ENCODE data around the gene ALS2. TPM values are rescaled to one million over a fixed set of nuclear protein-coding genes. Genes with fewer than 3 reads are reported as not detected.
"Not testable (repeated sequence)": the region's sequence is repeated elsewhere in the genome, so short reads cannot be mapped to it uniquely, and the experiment has no call there.

The ALS2 gene
- polyA plus RNA-seq, 1 donor, result 17.5 TPM

DNA sequence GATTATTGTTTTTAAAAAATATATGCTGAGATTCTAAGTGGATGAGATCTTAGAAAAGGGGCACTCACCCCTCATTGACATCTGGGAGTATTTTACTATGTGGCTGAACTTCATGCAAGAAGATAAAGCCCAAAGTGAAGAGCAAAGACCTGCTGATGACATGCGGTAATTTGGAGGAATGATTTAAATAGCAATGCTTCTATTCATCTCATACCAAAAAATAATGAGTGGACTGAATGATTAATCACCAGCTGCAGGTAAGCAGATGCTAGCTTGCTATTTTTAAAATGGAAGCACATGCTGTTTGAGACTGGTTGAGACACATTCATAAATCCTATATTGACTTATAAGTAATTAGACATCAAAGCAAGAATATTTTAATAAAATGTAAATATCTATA, 12.9 kb upstream of the ALS2 start:
- no peak for DNase-seq

DNA sequence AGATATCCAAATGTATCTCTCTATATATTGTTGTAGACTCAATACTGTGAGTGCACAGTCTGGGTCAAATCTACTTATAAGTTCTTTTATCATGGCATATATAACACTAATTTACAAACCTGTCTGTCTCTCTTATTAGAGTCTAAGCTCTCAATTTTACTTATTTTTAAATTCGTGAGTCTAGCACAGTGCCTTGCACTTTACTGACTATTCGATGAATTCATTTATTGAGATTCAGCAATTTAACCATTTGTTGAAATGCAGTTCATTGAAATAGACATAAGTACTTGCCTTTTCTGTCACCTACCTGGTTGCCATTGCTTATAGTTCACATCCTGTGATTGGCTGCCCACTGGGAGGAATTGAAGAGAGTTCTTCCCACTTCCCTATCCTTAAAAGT, 10.3 kb upstream of the ALS2 start:
- DNase-seq, result no peak

DNA sequence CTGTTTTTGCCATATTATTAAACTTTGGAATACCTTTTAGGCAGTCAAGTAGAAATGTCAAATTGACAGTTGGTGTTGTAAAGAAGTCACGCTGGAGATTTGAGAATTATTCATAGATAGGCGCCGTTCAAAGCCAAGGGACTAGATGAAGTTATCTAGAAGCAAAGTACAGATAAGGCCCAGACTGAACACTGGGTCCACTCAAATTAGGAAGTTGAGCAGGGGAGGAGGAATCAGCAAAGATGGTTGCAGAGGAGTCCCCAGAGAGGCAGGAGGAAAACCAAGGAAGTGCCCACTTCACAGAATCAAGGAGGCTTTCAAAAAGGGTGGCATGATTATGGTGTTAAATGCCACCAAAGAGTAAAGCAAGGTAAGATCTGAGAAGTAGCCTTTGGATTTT, 9.6 kb upstream of the ALS2 start:
- no peak for DNase-seq

DNA sequence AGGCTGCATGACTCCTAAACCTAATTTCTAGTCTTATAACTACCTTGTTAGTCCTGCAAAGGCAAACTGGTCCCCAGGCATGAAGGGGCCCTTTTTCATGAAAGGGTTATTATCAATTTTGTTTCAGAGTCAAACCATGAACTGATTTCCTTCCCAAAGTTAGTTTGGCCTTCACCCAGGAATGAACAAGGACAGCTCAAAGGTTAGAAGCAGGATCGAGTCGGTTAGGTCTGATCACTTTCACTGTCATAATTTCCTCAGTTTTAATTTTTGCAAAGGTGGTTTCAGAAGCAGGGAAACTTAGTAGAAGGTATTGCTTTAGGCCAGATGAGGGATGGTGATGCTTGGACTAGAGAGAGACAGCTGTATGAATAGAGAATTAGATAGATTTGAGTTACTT, 8.7 kb upstream of the ALS2 start:
- DNase-seq, result no peak

DNA sequence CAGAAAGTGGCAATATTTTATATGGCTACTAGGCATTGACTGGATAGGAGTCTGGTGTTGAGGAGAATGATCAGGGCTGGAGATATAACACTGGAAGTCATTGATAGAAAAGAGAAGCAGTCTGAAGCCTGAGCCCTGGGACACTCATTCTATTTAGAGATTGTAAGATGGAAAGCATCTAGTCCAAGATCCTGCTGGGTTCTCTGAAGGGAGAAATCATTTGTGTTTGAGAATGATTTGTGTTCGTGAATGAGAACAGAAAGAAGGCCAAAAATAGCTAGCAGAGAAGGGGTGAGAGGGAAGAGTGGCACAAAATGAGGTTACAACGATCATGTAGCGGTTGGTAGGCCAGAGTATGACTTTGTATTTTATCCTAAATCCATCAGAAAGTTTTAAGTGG, 7.6 kb upstream of the ALS2 start:
- no peak for DNase-seq

DNA sequence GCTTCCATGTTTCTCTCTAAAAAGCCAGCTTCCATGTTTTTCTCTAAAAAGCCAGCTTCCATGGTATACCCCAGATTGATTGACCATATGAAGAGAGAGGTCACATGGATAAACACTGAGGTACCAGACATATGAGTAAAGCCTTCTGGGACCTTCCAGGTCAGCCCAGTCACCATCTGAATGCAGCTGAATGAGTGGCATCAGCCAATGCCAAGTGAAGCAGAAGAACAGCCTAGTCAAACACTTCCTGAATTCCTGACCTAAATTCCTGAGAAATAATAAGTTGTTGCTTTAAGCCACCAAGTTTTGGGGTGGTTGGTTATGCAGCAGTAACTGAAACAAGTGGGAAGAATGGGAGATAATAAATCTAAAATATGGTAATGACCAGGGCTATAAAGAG, 5.7 kb upstream of the ALS2 start:
- no peak for DNase-seq

DNA sequence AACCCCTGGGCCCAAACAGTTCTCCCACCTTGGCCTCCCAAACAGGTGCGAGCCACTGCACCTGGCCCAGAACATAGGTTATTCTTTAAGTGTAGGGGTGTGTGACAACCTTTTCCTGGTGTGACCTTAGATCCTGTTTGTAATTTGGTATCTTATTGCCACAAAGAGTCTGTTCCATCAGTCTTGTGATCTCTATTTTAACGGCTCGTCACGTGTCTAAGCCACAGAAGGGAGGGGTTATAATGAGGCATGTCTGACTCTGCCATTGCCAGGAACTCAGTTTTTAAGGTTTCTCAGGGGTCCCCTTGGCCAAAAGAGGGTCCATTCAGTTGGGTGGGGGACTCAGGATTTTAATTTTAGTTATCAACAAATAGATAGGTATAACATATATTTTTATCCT, 4.4 kb upstream of the ALS2 start:
- no peak for DNase-seq

DNA sequence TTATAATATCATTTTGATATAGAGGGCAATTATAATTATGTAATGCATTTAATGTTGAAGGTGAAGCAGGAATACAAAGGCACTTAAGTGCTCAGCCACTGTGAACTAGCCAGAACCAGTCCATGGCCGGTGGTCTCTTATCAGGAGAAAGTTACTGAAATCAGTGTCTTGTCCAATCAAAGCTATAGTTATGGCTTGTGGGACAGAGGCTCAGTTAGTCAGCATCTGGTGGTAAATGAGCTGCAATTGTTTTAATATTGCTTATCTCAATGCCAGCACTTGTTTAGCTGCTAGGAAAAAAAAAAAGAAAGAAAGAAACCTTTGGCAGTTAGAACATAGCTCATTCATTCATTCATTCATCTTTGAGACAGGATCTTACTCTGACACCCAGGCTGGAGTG, 3.8 kb upstream of the ALS2 start:
- DNase-seq, result no peak

DNA sequence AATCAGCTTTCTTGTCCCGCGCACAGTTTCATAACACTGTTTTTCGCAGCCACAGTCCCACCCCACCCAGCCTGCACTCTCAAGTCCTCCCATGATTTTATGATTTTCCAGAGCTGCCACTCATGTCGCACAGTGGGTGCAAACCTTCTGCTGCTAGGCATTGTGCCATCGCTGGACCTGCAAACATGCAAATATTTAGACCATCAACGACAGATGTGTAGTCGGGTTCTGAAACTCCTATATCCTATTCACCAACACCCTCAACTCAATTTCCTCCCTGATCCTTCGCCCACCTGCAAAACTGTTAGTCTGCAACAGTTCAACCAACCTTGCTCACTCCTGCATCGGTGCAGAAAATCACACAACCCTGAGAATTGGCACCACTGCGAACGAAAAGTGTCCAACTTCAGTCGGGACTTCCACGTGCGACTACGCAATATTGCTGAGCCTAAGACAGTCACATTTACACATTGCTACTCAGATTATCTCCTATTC, 871 bp upstream of the ALS2 start:
- DNase-seq, result no peak

DNA sequence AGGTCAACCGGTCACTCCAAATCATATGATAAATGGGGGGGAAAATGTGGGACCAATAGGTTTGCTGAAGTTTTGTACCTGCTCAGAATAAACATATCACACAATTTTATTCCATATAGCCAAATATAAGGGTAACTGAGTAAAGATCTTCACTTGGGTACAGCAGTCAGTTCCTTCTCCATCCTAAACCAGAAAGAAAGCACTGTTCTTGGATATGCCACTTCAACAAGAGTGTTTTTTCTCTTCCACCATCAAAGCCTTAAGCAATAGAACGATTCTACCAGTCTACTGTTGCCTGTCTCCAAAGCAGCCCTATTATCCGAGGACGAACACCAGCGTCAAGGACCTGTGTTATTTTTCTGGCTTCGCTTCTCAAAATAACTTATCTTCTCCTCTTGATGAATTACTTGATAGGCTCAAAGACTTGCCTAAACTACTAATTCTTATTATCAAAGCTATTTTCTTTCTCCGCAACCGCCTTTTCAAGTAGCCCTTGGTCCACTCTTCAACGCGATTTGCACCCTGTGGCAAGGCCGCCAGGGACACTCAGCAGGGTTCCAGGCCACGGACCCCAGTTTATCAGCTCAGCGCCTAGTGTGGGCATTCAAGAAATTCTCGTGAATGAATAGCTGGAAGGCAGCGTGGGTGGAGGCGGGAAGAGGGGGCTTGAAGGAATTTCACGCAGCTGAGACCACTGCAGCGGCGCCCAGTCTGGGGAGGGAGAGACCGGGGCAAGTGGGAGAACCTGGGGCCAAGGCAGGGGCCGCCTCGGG, 646 bp downstream of the ALS2 start:
- peak; percentile 11 for DNase-seq

DNA sequence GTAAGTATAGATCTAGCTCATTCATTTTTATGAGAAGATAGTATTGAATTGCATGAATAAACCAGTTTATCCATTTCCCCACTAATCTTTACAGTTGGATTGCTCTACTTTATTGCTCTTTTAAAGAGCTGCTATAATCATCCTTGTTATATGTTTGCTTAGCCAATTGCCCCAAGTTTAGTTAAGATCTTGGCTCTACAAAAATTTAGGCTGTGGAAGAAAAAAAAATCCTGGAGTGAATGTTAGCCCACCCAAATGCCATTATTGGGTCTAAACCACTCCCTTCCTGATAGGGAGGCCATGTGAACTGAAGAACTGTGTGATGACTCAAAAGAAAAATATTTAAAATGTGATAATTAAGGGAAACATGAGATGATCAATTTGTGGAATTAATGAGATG, 2.9 kb downstream of the ALS2 start:
- DNase-seq, result no peak

DNA sequence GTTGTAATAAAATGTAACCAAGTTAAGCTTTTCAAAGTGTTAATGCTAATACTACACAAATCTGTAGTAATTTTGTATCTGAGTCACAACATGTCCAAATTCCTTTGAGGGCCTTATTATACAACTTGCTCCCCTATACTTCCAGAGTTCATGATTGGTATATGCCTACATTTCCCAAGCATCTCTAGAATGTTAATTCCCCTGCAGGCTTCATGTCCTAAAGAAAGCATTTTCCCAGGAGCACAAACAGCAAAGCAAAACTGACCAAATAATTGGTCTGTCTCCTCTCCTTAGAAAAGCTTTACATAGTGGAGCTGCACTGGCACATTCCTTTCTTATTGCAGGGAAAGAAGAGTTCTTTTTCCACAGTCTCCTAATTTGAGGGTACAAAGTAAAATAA, 3.7 kb downstream of the ALS2 start:
- no peak for DNase-seq

DNA sequence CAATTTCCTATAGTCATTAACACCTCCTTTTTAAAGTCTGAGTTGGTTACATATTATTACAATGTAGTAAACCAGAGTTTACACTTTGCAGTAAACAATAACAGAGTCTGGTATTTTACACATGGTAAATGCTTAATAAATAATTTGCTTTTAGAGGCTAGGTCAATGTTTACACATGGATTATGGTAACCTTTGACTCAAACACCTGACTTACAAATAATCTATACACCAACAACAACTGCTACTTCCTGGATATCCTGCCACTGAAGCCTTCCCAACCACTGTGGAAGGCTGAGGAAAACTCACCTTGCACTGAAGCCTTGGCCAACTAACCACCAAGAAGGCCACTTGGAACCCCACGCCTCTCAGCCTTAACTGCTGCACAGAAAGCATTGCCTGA, 5.4 kb downstream of the ALS2 start:
- no peak for DNase-seq

DNA sequence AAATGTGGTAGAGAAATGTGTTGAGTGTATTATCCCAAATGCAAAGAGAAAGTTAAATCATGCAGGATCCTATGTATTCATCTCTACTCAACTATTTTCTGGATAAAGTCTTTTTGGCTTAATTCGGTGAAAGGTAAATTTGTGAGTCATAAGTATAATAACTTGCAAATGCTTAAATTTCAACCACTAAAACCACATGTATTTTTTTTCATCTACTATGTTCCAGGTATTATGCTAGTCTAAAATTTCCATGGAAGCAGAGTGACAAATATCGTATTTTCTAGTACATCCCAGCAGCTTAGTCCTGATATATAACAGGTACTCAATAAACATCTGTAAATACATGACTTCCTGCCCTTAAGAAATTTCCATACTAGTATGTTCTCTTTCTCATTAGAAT, 6.2 kb downstream of the ALS2 start:
- DNase-seq, result no peak

DNA sequence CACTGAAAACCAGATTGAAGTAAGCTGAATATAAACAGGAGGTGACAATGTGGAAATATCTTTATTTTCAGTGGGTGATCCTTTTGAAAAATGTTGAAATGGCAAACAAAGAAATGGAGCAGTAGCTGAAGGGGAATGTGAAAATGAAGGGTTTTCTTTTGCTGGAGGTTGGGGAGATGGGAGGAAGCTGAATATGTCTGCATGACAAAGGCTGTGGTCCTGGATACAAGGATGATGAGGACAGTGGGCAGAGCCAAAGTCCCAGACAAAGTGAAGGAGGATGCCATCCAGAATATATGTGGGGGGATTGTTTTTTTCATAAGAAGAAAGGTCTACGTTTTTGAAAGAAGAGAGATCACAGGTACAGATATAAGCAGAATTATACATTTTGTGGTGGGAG, 6.7 kb downstream of the ALS2 start:
- no peak for DNase-seq

DNA sequence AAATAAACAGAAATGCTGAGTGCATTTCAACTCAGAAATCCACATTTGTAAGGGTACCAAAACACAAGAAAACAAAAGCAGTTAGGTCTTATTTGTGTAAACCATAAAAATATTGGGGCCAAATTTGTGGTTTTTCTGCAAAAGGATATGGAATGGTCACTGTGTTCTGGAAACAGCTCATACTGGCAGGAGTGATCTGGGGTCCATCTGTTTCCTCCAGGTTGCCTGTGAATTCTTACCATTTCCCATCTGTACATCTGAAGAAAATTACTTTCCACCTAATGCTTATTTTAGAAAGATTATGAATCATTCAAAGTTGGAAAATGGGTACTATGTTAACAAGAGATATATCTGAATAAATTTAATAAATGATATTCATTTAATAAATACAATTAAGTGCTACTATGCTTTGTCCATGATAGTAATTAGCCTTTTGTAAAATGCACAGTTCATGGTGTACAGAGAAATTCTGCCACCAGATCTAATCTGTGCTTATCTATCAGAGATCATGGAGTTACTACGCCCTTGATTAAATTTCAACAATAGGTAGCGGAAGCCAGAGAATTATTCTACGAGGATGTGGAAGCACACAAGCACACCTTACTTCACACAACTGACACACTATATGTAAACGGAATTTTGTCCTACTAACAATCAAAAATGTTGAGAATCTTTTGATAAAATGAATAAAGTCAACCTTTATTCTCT, 10.9 kb downstream of the ALS2 start:
- DNase-seq, result no peak

DNA sequence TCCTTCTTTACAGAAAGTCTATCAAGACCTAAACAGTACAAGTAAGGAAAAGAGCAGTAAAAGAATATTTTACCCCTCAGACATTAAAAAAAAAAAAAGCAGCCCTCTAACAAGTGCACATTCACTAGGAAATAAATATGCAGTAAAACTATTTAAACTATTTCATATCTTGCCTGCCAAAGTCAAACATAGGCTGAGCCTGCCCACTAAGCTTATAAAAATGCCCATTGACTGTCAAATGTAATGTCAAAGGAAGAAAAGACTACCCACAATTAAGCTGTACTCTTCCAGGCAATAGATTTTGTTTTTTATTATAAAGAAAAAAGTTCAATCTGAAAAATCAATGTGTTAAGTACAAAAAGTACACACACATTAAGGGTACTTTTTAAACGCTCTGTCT, 11.8 kb downstream of the ALS2 start:
- no peak for DNase-seq

DNA sequence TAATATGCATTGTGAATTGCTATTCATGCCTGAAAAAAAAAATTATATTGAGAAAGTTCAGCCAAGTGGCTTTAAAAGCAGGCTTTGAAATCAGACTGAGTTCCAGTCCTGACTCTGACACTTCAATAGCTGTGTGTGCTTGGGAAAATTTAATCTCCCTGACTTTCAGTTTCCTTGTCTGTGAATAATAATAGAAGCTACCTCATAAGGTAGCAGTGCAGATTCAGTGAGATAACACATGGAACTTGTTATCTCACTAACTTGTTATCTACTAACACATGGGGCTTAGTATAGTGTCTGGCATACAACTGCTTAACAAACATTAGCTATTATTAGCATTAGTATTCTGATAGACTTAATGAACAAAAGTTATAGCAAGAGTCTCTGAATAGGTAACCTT, 14.9 kb downstream of the ALS2 start:
- DNase-seq, result no peak

DNA sequence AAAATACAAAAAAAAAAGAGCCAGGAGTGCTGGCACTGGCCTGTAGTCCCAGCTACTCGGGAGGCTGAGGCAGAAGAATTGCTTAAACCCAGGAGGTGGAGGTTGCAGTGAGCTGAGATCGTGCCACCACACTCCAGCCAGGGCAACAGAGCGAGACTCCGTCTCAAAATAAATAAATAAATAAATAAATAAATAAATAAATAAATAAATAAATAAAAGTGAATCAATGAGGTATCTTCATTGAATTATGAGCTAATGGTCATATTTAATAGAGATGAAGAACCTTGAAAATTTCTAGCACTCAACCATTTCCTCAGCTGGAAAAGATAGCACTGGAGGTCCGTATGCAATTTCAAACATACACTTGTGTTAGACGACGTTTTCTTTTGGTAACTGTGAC, 16.3 kb downstream of the ALS2 start:
- DNase-seq, result not testable (repeated sequence)

DNA sequence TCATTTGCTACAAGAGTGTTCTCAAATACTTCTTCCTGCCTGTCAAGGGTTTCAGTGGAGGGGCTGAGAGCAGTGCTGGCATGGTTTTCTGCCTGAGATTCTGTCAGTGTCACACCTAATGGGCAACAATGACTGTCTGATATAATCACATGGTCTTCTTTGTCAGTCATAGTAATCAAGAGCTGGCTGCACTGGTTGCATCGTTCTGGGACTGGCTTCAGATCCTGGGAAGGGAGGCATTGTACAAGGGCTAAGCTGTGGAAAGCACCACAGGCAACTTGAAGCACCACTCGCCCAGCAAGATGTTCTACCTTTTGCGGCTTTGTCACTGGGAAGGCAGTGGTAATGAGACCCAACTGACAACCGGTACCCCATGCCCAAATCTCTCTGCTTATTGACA, 19.6 kb downstream of the ALS2 start:
- DNase-seq, result no peak

DNA sequence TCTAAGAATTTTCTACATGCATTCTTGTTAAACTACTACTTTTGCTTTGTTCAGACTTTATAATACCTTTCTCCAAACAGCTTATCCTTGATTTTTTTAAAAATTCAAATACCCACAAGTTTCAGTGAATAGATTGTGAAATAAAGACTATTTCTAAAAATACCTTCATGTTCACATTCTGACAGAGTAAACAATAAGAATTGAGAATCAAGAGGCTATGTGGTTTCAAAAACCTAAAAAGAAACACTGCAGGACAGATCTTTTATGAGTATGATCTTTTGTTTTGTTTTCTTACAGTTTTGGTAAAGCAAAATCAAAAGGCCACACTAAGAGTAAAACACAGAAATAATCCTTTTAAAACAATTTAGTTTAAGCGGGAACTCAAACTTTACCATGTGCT, 21.2 kb downstream of the ALS2 start:
- no peak for DNase-seq

DNA sequence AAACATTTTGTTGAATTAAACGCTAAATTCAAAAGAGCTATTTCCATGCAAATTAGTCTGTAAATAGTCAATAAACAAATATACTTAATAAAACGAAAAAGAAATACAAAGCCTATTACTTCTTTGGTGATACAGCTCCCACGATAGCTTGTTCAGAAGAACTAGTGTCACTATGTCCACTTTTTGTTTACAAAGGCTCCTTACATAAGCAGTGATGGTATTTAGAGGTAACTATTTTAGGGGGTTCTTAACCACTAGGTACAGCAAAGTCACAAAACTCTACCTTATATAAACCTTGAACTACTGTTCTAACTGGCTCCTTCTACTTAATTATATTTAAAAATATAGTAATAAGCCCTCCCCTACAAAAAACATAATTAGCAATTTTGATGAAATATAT, 21.9 kb downstream of the ALS2 start:
- DNase-seq, result no peak

DNA sequence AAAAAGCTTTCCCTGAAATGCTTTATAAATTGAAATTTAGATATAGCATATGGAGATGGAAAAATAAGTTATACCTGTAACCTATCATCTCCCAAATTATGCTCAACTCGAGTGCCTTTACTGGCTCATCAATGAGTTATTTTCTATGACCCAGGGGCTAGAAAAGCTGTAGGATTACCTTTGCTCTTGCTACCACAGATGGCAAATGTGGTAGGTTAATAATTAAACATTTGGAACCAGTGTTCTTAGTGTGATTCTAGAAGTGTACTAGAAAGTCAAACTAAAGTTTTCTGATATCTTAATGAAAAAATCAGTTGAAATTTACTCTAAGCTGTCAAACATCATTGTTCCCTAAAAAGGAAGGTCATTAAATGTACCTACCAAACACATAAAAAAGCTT, 22.5 kb downstream of the ALS2 start:
- DNase-seq, result no peak

DNA sequence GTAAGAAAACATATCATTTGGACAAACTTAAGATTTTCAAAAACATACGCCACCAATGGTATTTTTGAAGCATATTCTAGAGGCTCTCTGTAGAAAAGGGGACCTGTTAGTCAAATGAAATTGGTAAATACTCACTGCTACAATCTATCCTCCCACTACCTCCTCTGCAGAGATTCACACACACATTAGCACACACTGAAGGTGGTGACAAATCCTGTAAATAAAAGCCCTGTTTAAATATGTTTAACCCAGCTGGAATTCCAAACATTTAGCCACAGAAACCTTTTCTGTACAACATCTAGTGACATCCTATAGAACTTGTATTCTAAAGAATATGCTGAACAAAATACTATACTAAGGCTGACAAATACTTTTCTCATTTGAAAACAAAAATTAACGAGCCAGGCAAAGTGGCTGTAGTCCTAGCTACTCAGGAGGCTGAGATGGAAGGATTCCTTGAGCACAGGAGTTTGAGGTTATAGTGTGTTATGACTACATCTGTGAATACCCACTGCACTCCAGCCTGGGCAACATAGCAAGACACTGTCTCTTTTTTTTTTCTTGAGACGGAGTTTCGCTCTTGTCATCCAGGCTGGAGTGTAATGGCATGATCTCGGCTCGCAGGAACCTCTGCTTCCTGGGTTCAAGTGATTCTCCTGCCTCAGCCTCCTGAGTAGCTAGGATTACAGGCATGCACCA, 25.9 kb downstream of the ALS2 start:
- no peak for DNase-seq
